Gastrocnemius medialis (tissue), 4 donors: ENCODE data around the gene GTPBP8.

Experiments used
- CTCF ChIP-seq, 5 experiments: fragments of 450-650 bp in 3 of 5; fragments of 200-600 bp in 2 of 5; sonication (generic) in 2 of 5; IDR thresholded peaks in 4 of 5; conservative IDR thresholded peaks in 1 of 5; 1 replicate in 4 of 5; 2 replicates in 1 of 5; pipeline ENCODE4 v1.5.1; 2016 to 2019; ENCODE audit warnings: antibody characterized with exemption in 5 of 5, mild to moderate bottlenecking in 3 of 5, moderate library complexity in 3 of 5
- POLR2A ChIP-seq, 2 donors: fragments of 450-650 bp; IDR thresholded peaks; one replicate each; pipeline ENCODE4 v1.6.1; 2017; ENCODE audit warnings: antibody characterized with exemption in 2 of 2, mild to moderate bottlenecking in 2 of 2, moderate library complexity in 2 of 2

- TF ChIP-seq POLR2A (IDR thresholded peaks at IDR 0.05) (no peak), CTCF (IDR thresholded peaks at IDR 0.05 in 4 of 5, conservative IDR thresholded peaks at IDR 0.05 in 1 of 5) (no peak)
Measured at GRCh38 chr3:113002679-113003078, 11.9 kb downstream of the GTPBP8 start.
